Measurements from ENCODE around the gene OR8B4. TPM values are rescaled to one million over a fixed set of nuclear protein-coding genes. Genes with fewer than 3 reads are reported as not detected.

The OR8B4 gene, protein sequence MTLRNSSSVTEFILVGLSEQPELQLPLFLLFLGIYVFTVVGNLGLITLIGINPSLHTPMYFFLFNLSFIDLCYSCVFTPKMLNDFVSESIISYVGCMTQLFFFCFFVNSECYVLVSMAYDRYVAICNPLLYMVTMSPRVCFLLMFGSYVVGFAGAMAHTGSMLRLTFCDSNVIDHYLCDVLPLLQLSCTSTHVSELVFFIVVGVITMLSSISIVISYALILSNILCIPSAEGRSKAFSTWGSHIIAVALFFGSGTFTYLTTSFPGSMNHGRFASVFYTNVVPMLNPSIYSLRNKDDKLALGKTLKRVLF
- total RNA-seq (2021; fragmentation: NEBNext Ultra II Directional; extraction: Animal tissue kit (Norgen Biotek cat#: 25700)) = not detected
- long read RNA-seq = 0 reads

DNA sequence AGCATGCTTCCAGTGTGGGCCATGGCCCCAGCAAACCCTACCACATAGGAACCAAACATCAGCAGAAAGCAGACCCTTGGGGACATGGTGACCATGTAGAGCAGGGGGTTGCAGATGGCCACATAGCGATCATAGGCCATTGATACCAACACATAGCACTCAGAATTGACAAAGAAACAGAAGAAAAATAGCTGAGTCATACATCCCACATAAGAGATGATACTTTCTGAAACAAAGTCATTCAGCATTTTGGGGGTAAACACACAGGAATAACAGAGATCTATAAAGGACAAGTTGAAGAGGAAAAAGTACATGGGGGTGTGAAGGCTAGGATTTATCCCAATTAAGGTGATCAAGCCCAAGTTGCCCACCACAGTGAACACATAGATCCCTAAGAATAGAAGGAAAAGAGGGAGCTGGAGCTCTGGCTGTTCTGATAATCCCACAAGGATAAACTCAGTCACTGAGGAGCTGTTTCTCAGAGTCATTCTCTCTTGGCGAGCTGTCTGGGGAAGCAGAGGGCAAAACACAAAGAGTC is at the start of gene OR8B4:
Gene OR8B4 (minus strand): TSS at position 488 of the 538 bp plus-strand sequence. CDS start 0 bp downstream, at position 488.
- TF ChIP-seq, protein P1, sequence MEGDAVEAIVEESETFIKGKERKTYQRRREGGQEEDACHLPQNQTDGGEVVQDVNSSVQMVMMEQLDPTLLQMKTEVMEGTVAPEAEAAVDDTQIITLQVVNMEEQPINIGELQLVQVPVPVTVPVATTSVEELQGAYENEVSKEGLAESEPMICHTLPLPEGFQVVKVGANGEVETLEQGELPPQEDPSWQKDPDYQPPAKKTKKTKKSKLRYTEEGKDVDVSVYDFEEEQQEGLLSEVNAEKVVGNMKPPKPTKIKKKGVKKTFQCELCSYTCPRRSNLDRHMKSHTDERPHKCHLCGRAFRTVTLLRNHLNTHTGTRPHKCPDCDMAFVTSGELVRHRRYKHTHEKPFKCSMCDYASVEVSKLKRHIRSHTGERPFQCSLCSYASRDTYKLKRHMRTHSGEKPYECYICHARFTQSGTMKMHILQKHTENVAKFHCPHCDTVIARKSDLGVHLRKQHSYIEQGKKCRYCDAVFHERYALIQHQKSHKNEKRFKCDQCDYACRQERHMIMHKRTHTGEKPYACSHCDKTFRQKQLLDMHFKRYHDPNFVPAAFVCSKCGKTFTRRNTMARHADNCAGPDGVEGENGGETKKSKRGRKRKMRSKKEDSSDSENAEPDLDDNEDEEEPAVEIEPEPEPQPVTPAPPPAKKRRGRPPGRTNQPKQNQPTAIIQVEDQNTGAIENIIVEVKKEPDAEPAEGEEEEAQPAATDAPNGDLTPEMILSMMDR (IDR thresholded peaks at IDR 0.05) = no peak
- Mint-ChIP-seq H3K27ac (no peak within 1 kb of the TSS), H3K4me3 (no peak within 1 kb of the TSS), H3K27me3 (ENCODE audit: insufficient read depth) (peaks cover 6% of the 10 kb centered on the region), H3K36me3 (ENCODE audit: low read depth) (no peaks in the 10 kb centered on the region), H3K9me3 (peaks cover 9% of the 10 kb centered on the region), H3K4me1 (ENCODE audit: low read depth) (no peaks in the 10 kb centered on the region)
- DNase-seq = no peak

GRCh38 chr11:124474079-124474478 is 49.4 kb upstream of the OR8B4 start:
- Mint-ChIP-seq H3K9me3 (peaks cover 4% of the 10 kb centered on the region), H3K4me1 (ENCODE audit: low read depth) (no peaks in the 10 kb centered on the region), H3K27ac (no peak overlapping the region), H3K4me3 (no peak overlapping the region), H3K36me3 (ENCODE audit: low read depth) (no peaks in the 10 kb centered on the region), H3K27me3 (ENCODE audit: insufficient read depth) (peaks cover 2% of the 10 kb centered on the region; the same call in 1 of the 2 replicates)
- DNase-seq = no peak
- TF ChIP-seq, protein P1 (IDR thresholded peaks at IDR 0.05) = no peak

DNA sequence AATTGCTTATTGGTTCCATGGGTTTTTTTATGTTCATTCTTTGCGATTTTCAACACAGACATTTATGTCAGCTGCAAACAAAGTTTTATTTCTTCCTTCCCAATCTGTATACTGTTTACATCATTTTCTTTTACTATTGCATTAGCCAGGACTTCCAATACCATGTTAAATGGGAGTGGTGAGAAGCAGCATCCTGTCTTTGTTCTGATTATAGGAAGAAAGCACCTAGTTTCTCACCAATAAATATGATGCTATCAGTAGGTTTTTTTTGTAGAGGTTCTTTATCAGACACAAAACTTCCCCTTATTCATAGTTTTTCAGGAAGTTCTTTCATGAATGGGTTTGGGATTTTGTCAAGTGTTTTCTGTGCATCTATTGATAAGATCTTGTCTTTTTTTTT is 48.8 kb upstream of the OR8B4 start:
- no peak for DNase-seq

GRCh38 chr11:124470561-124471227 is 46.0 kb upstream of the OR8B4 start:
- Mint-ChIP-seq H3K9me3 (peaks cover 4% of the 10 kb centered on the region), H3K4me1 (ENCODE audit: low read depth) (no peaks in the 10 kb centered on the region), H3K27me3 (ENCODE audit: insufficient read depth) (peaks cover 2% of the 10 kb centered on the region; the same call in 1 of the 2 replicates), H3K27ac (no peak overlapping the region), H3K4me3 (no peak overlapping the region), H3K36me3 (ENCODE audit: low read depth) (no peaks in the 10 kb centered on the region)
- no peak for DNase-seq
- TF ChIP-seq, protein P1 (IDR thresholded peaks at IDR 0.05) = no peak

More for the DNA sequence above, 48.8 kb upstream of the OR8B4 start:
- H3K36me3 Mint-ChIP-seq (ENCODE audit: low read depth) = no peaks in the 10 kb centered on the region
- H3K9me3 Mint-ChIP-seq = peaks cover 4% of the 10 kb centered on the region
- no peaks in the 10 kb centered on the region for H3K4me1 Mint-ChIP-seq (ENCODE audit: low read depth)
- no peak overlapping the region for H3K4me3 Mint-ChIP-seq
- peaks cover 2% of the 10 kb centered on the region; the same call in 1 of the 2 replicates for H3K27me3 Mint-ChIP-seq (ENCODE audit: insufficient read depth)
- H3K27ac Mint-ChIP-seq = no peak overlapping the region
- TF ChIP-seq, protein P1 (IDR thresholded peaks at IDR 0.05) = no peak

DNA sequence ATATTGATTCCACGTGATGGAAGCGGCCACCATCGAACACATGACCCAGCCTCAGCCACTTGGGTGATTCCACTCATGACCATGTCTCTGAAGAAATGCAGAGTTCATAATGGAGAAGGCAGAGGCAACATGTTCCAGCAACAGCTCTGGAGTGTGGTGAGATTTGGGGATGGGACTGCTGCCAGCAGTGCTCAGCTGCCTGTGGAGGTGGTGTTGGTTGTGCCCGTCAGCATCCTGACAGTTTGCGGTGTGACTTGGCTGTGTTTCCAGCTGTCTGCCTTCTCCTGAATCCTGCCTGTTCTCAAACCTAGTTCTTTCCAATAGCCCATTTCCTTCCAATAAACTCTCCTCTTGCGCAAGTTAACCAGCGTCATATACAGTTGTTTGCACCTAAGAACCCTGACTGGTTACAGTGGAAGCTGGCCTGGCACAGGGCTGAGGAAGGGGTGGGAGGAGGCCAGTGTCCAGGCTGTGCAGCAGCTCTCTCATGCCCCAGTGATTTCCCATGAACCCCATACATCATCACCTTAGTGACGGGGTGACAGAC is 42.8 kb upstream of the OR8B4 start:
- no peak for DNase-seq
- H3K36me3 Mint-ChIP-seq (ENCODE audit: low read depth) = no peaks in the 10 kb centered on the region
- TF ChIP-seq, protein P1 (IDR thresholded peaks at IDR 0.05) = no peak
- H3K9me3 Mint-ChIP-seq = peaks cover 4% of the 10 kb centered on the region
- H3K4me1 Mint-ChIP-seq (ENCODE audit: low read depth) = no peaks in the 10 kb centered on the region
- H3K27ac Mint-ChIP-seq = no peak overlapping the region
- H3K4me3 Mint-ChIP-seq = no peak overlapping the region
- peaks cover 3% of the 10 kb centered on the region for H3K27me3 Mint-ChIP-seq (ENCODE audit: insufficient read depth)

All from HFFc6 (cell line).